SK-N-SH (cell line): ENCODE results near the gene CNTFR. TPM values are rescaled to one million over a fixed set of nuclear protein-coding genes. Genes with fewer than 3 reads are reported as not detected.
A peak's percentile ranks its signal among the peaks of the same experiment; 100 is the strongest.

Experiments
- CTCF ChIA-PET: fragments of 300-600, 350-600 bp; formaldehyde crosslinking; extraction: SDS; loops from one replicate; lab custom pipeline; 2021; lab: Yijun Ruan, JAX
- POLR2A ChIA-PET: fragments of 350-600 bp; sonication (Branson Sonifier 250); formaldehyde crosslinking; extraction: SDS; loops from one replicate; lab custom pipeline; 2020; ENCODE audit warnings: antibody characterized with exemption, inconsistent platforms; lab: Yijun Ruan, JAX
- DNase-seq: peaks from one replicate; pipeline ENCODE4 v3.0.0; 2012
- H2AFZ ChIP-seq: fragments of 200-600 bp; sonication (generic); 2 replicates; pipeline ENCODE4 v1.8.1; 2016; ENCODE audit warnings: antibody characterized with exemption, mild to moderate bottlenecking, low read depth
- H3F3A ChIP-seq: fragments of 200-600 bp; sonication (generic); replicated peaks from 2 replicates; pipeline ENCODE3; 2016; ENCODE audit warnings: antibody characterized with exemption, mild to moderate bottlenecking; ENCODE audit not compliant: insufficient read depth
- H3K27ac ChIP-seq, 2 experiments: fragments of 200-500 bp in 1 of 2; fragments of 200-600 bp in 1 of 2; sonication (Bioruptor generic) in 1 of 2; sonication (generic), shearing (Covaris generic) in 1 of 2; 2 replicates each; pipeline versions ENCODE4 v1.5.1 to v1.6.1; 2014 to 2016; ENCODE audit warnings: low read depth in 2 of 2, inconsistent platforms in 1 of 2, low read length in 1 of 2, mild to moderate bottlenecking in 1 of 2, mixed read lengths in 1 of 2
- H3K27me3 ChIP-seq: fragments of 200-600 bp; sonication (generic), shearing (Covaris generic); 2 replicates; pipeline ENCODE4 v1.6.1; 2016; ENCODE audit warnings: mixed run types; ENCODE audit not compliant: insufficient read depth
- H3K36me3 ChIP-seq, 2 experiments: fragments of 200-500 bp in 1 of 2; fragments of 200-600 bp in 1 of 2; sonication (Bioruptor generic) in 1 of 2; sonication (generic) in 1 of 2; replicated peaks in 1 of 2; 2 replicates each; pipeline versions ENCODE3 to v1.5.1; 2014 to 2016; ENCODE audit warnings: low read length in 1 of 2, mild to moderate bottlenecking in 1 of 2; ENCODE audit not compliant: insufficient read depth in 2 of 2, control insufficient read depth in 1 of 2
- H3K4me1 ChIP-seq, 2 experiments: fragments of 200-500 bp in 1 of 2; fragments of 200-600 bp in 1 of 2; sonication (Bioruptor generic) in 1 of 2; sonication (generic), shearing (Covaris generic) in 1 of 2; 2 replicates each; pipeline versions ENCODE4 v1.5.1 to v1.6.1; 2014 to 2016; ENCODE audit warnings: low read depth in 1 of 2, low read length in 1 of 2, mixed run types in 1 of 2; ENCODE audit not compliant: insufficient read depth in 2 of 2, control insufficient read depth in 1 of 2
- H3K4me2 ChIP-seq: fragments of 200-600 bp; sonication (generic), shearing (Covaris generic); 2 replicates; pipeline ENCODE4 v1.6.1; 2017; ENCODE audit warnings: mixed run types
- H3K4me3 ChIP-seq, 2 experiments: fragments of 200-500 bp in 1 of 2; fragments of 200-600 bp in 1 of 2; sonication (Bioruptor generic) in 1 of 2; sonication (generic), shearing (Covaris generic) in 1 of 2; 2 replicates each; pipeline versions ENCODE4 v1.5.1 to v1.8.1; 2014 to 2016; ENCODE audit warnings: low read depth in 2 of 2, inconsistent platforms in 1 of 2, low read length in 1 of 2, mild to moderate bottlenecking in 1 of 2, mixed read lengths in 1 of 2, moderate library complexity in 1 of 2
- H3K79me2 ChIP-seq: fragments of 200-600 bp; sonication (generic); 2 replicates; pipeline ENCODE4 v1.8.1; 2017; ENCODE audit warnings: mild to moderate bottlenecking; ENCODE audit not compliant: insufficient read depth
- H3K9ac ChIP-seq: fragments of 200-600 bp; sonication (generic); 2 replicates; pipeline ENCODE4 v1.6.1; 2017; ENCODE audit warnings: mixed run types
- H3K9me2 ChIP-seq: fragments of 200-600 bp; sonication (generic); 2 replicates; pipeline ENCODE4 v1.6.1; 2017; ENCODE audit warnings: mixed run types
- H3K9me3 ChIP-seq: fragments of 200-600 bp; sonication (generic); 2 replicates; pipeline ENCODE4 v1.6.1; 2017; ENCODE audit warnings: mixed run types, mild to moderate bottlenecking, moderate library complexity
- H4K20me1 ChIP-seq: fragments of 200-600 bp; sonication (generic); 2 replicates; pipeline ENCODE4 v1.6.1; 2017; ENCODE audit warnings: mild to moderate bottlenecking, mixed run types; ENCODE audit not compliant: insufficient read depth
- CTCF ChIP-seq: fragments of 200-600 bp; sonication (generic); IDR thresholded peaks from 2 replicates; pipeline ENCODE4 v1.6.1; 2017; ENCODE audit warnings: antibody characterized with exemption, mild to moderate bottlenecking, moderate library complexity
- ELF1 ChIP-seq: IDR thresholded peaks from 2 replicates; pipeline ENCODE4 v1.4.0; 2012
- EZH2phosphoT487 ChIP-seq: fragments of 200-600 bp; sonication (generic); IDR thresholded peaks from 2 replicates; pipeline ENCODE4 v1.6.1; 2017; ENCODE audit warnings: low read depth, mixed run types, mild to moderate bottlenecking, antibody characterized with exemption, moderate library complexity, borderline replicate concordance
- FOXJ3 ChIP-seq: sonication (generic); formaldehyde crosslinking; IDR thresholded peaks from 2 replicates; pipeline ENCODE4 v1.5.1; 2020; ENCODE audit warnings: mild to moderate bottlenecking, missing genetic modification reagents
- GABPA ChIP-seq: IDR thresholded peaks from 2 replicates; pipeline ENCODE4 v1.4.0; 2012; ENCODE audit warnings: low read depth, mild to moderate bottlenecking
- GATA2 ChIP-seq: sonication (generic); formaldehyde crosslinking; IDR thresholded peaks from 2 replicates; pipeline ENCODE4 v1.5.0; 2020; ENCODE audit warnings: mild to moderate bottlenecking, missing genetic modification reagents
- JUND ChIP-seq: IDR thresholded peaks from 2 replicates; pipeline ENCODE4 v1.4.0; 2012
- MAX ChIP-seq: IDR thresholded peaks from 2 replicates; pipeline ENCODE4 v1.4.0; 2012; ENCODE audit warnings: low read depth
- MXI1 ChIP-seq: IDR thresholded peaks from 2 replicates; pipeline ENCODE4 v1.6.1; 2012; ENCODE audit warnings: mild to moderate bottlenecking, low read depth, low read length, improper control_type of control experiment
- NFIC ChIP-seq: IDR thresholded peaks from 2 replicates; pipeline ENCODE4 v1.4.0; 2012; ENCODE audit warnings: borderline replicate concordance
- PBX3 ChIP-seq: IDR thresholded peaks from 2 replicates; pipeline ENCODE4; 2012
- RCOR1 ChIP-seq: fragments of 150-350 bp; IDR thresholded peaks from 2 replicates; pipeline ENCODE4 v1.6.1; 2017; ENCODE audit warnings: antibody characterized with exemption, low read length
- REST ChIP-seq: IDR thresholded peaks from 2 replicates; pipeline ENCODE4 v1.6.1; 2012; ENCODE audit warnings: mild to moderate bottlenecking, low read depth, low read length, moderate library complexity
- RFX5 ChIP-seq: IDR thresholded peaks from 2 replicates; pipeline ENCODE4 v1.6.1; 2012; ENCODE audit warnings: mild to moderate bottlenecking, improper control_type of control experiment, low read length
- RXRA ChIP-seq: IDR thresholded peaks from 2 replicates; pipeline ENCODE4 v1.4.0; 2012; ENCODE audit warnings: low read depth, mild to moderate bottlenecking, borderline replicate concordance
- SIN3A ChIP-seq: IDR thresholded peaks from 2 replicates; pipeline ENCODE4 v1.6.1; 2012; ENCODE audit warnings: low read depth, mild to moderate bottlenecking, low read length, moderate library complexity, borderline replicate concordance
- SMC3 ChIP-seq: IDR thresholded peaks from 2 replicates; pipeline ENCODE4 v1.6.1; 2012; ENCODE audit warnings: low read depth, low read length, improper control_type of control experiment
- TAF1 ChIP-seq: IDR thresholded peaks from 2 replicates; pipeline ENCODE4 v1.6.1; 2012; ENCODE audit warnings: low read depth, mild to moderate bottlenecking, low read length, moderate library complexity, borderline replicate concordance
- TCF12 ChIP-seq: IDR thresholded peaks from 2 replicates; pipeline ENCODE4 v1.4.0; 2012
- TEAD4 ChIP-seq: IDR thresholded peaks from 2 replicates; pipeline ENCODE4 v1.4.0; 2012; ENCODE audit warnings: mild to moderate bottlenecking, borderline replicate concordance; ENCODE audit not compliant: insufficient read depth
- USF2 ChIP-seq: fragments of 150-350 bp; IDR thresholded peaks from 2 replicates; pipeline ENCODE4 v1.6.1; 2017; ENCODE audit warnings: antibody characterized with exemption, low read length, low read depth, borderline replicate concordance
- YY1 ChIP-seq: IDR thresholded peaks from 2 replicates; pipeline ENCODE4 v1.4.0; 2012; ENCODE audit warnings: low read depth, mild to moderate bottlenecking
- ZBTB33 ChIP-seq: IDR thresholded peaks from 2 replicates; pipeline ENCODE4 v1.4.0; 2012; ENCODE audit warnings: low read depth, borderline replicate concordance
- WGBS: methylation state at CpG from one replicate; pipeline ENCODE4 v1.1.6; 2017; ENCODE audit warnings: low lambda C conversion rate; 5-methylcytosine and 5-hydroxymethylcytosine counted together
- polyA plus RNA-seq, 3 experiments: library from polyadenylated mRNA; depleted of rRNA; stranded (reverse); fragments of >200 nt; gene quantifications; 2 replicates each; pipeline ENCODE4 v1.2.3, GENCODE V29; 2012

The CNTFR gene
- polyA plus RNA-seq, 1 of the 3 experiments (the other 2 are of a cell fraction), result 1.8 TPM

DNA sequence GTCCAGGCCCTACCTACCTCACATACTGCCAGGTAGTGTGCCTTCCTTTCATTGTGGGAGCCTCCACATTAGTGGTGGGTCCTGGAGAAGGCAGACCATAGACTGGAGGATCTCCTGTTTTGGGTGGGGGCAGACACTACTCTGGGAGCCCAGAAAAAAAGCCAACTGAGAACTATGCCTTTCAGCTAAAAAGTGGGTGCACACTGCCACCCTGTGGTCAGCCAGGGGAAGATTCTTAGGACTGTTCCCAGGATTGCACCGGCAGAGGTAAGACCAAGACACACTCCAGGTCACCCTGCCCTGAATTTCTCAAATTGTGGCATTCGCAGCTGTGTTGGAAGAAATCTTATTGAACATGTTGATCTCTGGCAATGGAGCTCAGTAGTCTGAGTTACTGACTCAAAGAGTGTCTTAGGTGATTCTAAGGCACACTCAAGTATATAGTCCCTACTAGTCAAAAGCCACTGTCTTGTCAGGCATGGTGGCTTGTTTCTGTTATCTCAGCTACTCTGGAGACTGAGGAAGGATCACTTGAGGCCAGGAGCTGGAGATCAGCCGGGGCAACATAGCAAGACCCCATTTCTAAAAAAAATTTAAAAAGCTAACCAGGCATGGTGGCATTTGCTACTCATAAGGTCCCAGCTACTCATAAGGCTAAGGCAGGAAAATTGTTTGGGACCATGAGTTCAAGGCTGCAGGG is 44.5 kb upstream of the CNTFR start:
- Histone ChIP-seq H3K4me3 (no peak overlapping the region; a peak in 1 of 4 replicates), H4K20me1 (0 out of 2 replicates have a peak, but pooled peaks cover 3% of the 10 kb centered on the region), H2AFZ (no peak overlapping the region), H3K79me2 (peaks cover 22% of the 10 kb centered on the region), H3K27me3 (peaks cover 9% of the 10 kb centered on the region; the same call in 1 of the 2 replicates), H3K4me2 (no peak overlapping the region), H3K9me2 (no peaks in the 10 kb centered on the region), H3K9ac (no peak overlapping the region), H3K9me3 (no peaks in the 10 kb centered on the region), H3K4me1 (peaks cover 4 to 24% of the 10 kb centered on the region in 2 experiments; a peak in 1 of 4 replicates), H3K27ac (no peak overlapping the region), H3K36me3 (peaks cover 0 to 5% of the 10 kb centered on the region in 2 experiments), H3F3A (no peaks in the 10 kb centered on the region)
- 10% methylated on average over 2 of the region's 3 CpGs for WGBS
- POLR2A ChIA-PET, result no interaction called here
- DNase-seq, result peak; percentile 84
- CTCF ChIA-PET, result interaction anchor here (0.5 to 12.3 kb wide), 45 partner anchors 10 to 608 kb away, joined by 3 to 256 read pairs (median 4); partner anchors contain the start of genes CCL21, CCL27, CNTFR and DCTN3
- no peak for TF ChIP-seq GABPA
- no peak for TF ChIP-seq JUND
- TF ChIP-seq REST, result no peak
- no peak for TF ChIP-seq ELF1
- TF ChIP-seq NFIC, result no peak
- TF ChIP-seq GATA2 (CRISPR knock-in tag), result no peak
- TF ChIP-seq RCOR1, result no peak
- TF ChIP-seq CTCF, result peak; percentile 85
- TF ChIP-seq RXRA, result no peak
- TF ChIP-seq EZH2phosphoT487, result no peak
- TF ChIP-seq ZBTB33, result no peak
- no peak for TF ChIP-seq TAF1
- TF ChIP-seq USF2, result no peak
- TF ChIP-seq MXI1, result no peak
- no peak for TF ChIP-seq PBX3
- peak; percentile 65 for TF ChIP-seq SMC3
- TF ChIP-seq TEAD4, result no peak
- no peak for TF ChIP-seq RFX5
- no peak for TF ChIP-seq YY1
- no peak for TF ChIP-seq FOXJ3 (CRISPR knock-in tag)
- TF ChIP-seq SIN3A, result no peak
- no peak for TF ChIP-seq MAX
- TF ChIP-seq TCF12, result no peak
